Muscle layer of colon (tissue), 2 donors: Measurements from ENCODE around the gene NCKAP5.

ENCODE experiments used
- H3K27ac ChIP-seq: one replicate; pipeline ENCODE4 v1.7.0; 2013; ENCODE audit warnings: low read depth, mild to moderate bottlenecking, low read length, moderate library complexity
- H3K27me3 ChIP-seq, 2 donors: one replicate each; pipeline ENCODE4 v1.7.0; 2013; ENCODE audit warnings: low read length in 2 of 2, mild to moderate bottlenecking in 2 of 2; ENCODE audit not compliant: insufficient read depth in 2 of 2, control insufficient read depth in 1 of 2
- H3K36me3 ChIP-seq: one replicate; pipeline ENCODE4 v1.7.0; 2013; ENCODE audit warnings: mild to moderate bottlenecking, low read length; ENCODE audit not compliant: insufficient read depth
- H3K4me1 ChIP-seq: one replicate; pipeline ENCODE4 v1.7.0; 2013; ENCODE audit warnings: mild to moderate bottlenecking, low read length; ENCODE audit not compliant: insufficient read depth
- H3K4me3 ChIP-seq, 2 donors: one replicate each; pipeline ENCODE4 v1.7.0; 2013; ENCODE audit warnings: low read length in 2 of 2, low read depth in 1 of 2, mild to moderate bottlenecking in 1 of 2, moderate library complexity in 1 of 2
- H3K9ac ChIP-seq: one replicate; pipeline ENCODE4 v1.7.0; 2013; ENCODE audit warnings: low read length
- H3K9me3 ChIP-seq: one replicate; pipeline ENCODE4 v1.7.0; 2013; ENCODE audit warnings: mild to moderate bottlenecking, low read length
- donor health status: abdominal sarcoma.
- donor health status: Adenocarcinoma of cecum.

NCKAP5 gene

GRCh38 chr2:133193544-133194361 lies 374.5 kb downstream of the NCKAP5 start:
- Histone ChIP-seq H3K9me3 (no peaks in the 10 kb centered on the region), H3K9ac (no peak overlapping the region), H3K4me3 (no peak overlapping the region), H3K27ac (no peak overlapping the region), H3K4me1 (no peaks in the 10 kb centered on the region), H3K36me3 (no peaks in the 10 kb centered on the region), H3K27me3 (no peaks in the 10 kb centered on the region)

- Histone ChIP-seq H3K4me1 (no peaks in the 10 kb centered on the region), H3K27me3 (no peaks in the 10 kb centered on the region), H3K27ac (no peak overlapping the region), H3K9me3 (no peaks in the 10 kb centered on the region), H3K4me3 (no peak overlapping the region), H3K36me3 (no peaks in the 10 kb centered on the region), H3K9ac (no peak overlapping the region)
Measured at GRCh38 chr2:133192028-133192427, 376.2 kb downstream of the NCKAP5 start.

GRCh38 chr2:133177196-133177595 lies 391.1 kb downstream of the NCKAP5 start:
- H3K9me3 ChIP-seq, result no peaks in the 10 kb centered on the region
- H3K27ac ChIP-seq, result no peak overlapping the region
- H3K4me3 ChIP-seq, result no peak overlapping the region
- no peak overlapping the region for H3K9ac ChIP-seq
- no peaks in the 10 kb centered on the region for H3K36me3 ChIP-seq
- H3K27me3 ChIP-seq, result no peaks in the 10 kb centered on the region
- H3K4me1 ChIP-seq, result no peaks in the 10 kb centered on the region

- Histone ChIP-seq H3K4me3 (no peak overlapping the region), H3K27ac (no peak overlapping the region), H3K9ac (no peak overlapping the region), H3K36me3 (no peaks in the 10 kb centered on the region), H3K4me1 (no peaks in the 10 kb centered on the region), H3K27me3 (no peaks in the 10 kb centered on the region), H3K9me3 (no peaks in the 10 kb centered on the region)
Measured at GRCh38 chr2:133175926-133176325, 392.3 kb downstream of the NCKAP5 start.

- no peak overlapping the region for H3K4me3 ChIP-seq
Measured at GRCh38 chr2:133173224-133173623, 395.0 kb downstream of the NCKAP5 start.

GRCh38 chr2:133171393-133172004 lies 396.8 kb downstream of the NCKAP5 start:
- no peaks in the 10 kb centered on the region for H3K9me3 ChIP-seq
- H3K9ac ChIP-seq, result no peak overlapping the region
- H3K36me3 ChIP-seq, result no peaks in the 10 kb centered on the region
- H3K4me3 ChIP-seq, result no peak overlapping the region
- no peaks in the 10 kb centered on the region for H3K4me1 ChIP-seq
- no peak overlapping the region for H3K27ac ChIP-seq
- H3K27me3 ChIP-seq, result no peaks in the 10 kb centered on the region

More at GRCh38 chr2:133173224-133173623, 395.0 kb downstream of the NCKAP5 start:
- no peak overlapping the region for H3K9ac ChIP-seq
- no peak overlapping the region for H3K27ac ChIP-seq
- H3K9me3 ChIP-seq, result no peaks in the 10 kb centered on the region
- no peaks in the 10 kb centered on the region for H3K36me3 ChIP-seq
- H3K27me3 ChIP-seq, result no peaks in the 10 kb centered on the region
- H3K4me1 ChIP-seq, result no peaks in the 10 kb centered on the region

GRCh38 chr2:133169274-133169912 lies 398.9 kb downstream of the NCKAP5 start:
- Histone ChIP-seq H3K9ac (no peak overlapping the region), H3K9me3 (no peaks in the 10 kb centered on the region), H3K4me1 (no peaks in the 10 kb centered on the region), H3K27ac (no peak overlapping the region), H3K36me3 (no peaks in the 10 kb centered on the region), H3K4me3 (no peak overlapping the region), H3K27me3 (no peaks in the 10 kb centered on the region)

GRCh38 chr2:133167990-133168389 lies 400.3 kb downstream of the NCKAP5 start:
- no peaks in the 10 kb centered on the region for H3K27me3 ChIP-seq
- no peaks in the 10 kb centered on the region for H3K36me3 ChIP-seq
- H3K4me3 ChIP-seq, result no peak overlapping the region
- no peaks in the 10 kb centered on the region for H3K4me1 ChIP-seq
- H3K27ac ChIP-seq, result no peak overlapping the region
- H3K9me3 ChIP-seq, result no peaks in the 10 kb centered on the region
- H3K9ac ChIP-seq, result no peak overlapping the region

- Histone ChIP-seq H3K4me1 (no peaks in the 10 kb centered on the region), H3K27ac (no peak overlapping the region), H3K27me3 (no peaks in the 10 kb centered on the region), H3K9ac (no peak overlapping the region), H3K36me3 (no peaks in the 10 kb centered on the region), H3K9me3 (no peaks in the 10 kb centered on the region), H3K4me3 (no peak overlapping the region)
Measured at GRCh38 chr2:133167223-133167622, 401.0 kb downstream of the NCKAP5 start.

- Histone ChIP-seq H3K4me3 (no peak overlapping the region), H3K27me3 (no peaks in the 10 kb centered on the region), H3K4me1 (no peaks in the 10 kb centered on the region), H3K36me3 (no peaks in the 10 kb centered on the region), H3K9ac (no peak overlapping the region), H3K9me3 (no peaks in the 10 kb centered on the region), H3K27ac (no peak overlapping the region)
Measured at GRCh38 chr2:133166031-133166430, 402.2 kb downstream of the NCKAP5 start.

GRCh38 chr2:133163111-133163510 lies 405.2 kb downstream of the NCKAP5 start:
- H3K27ac ChIP-seq, result no peak overlapping the region
- no peak overlapping the region for H3K9ac ChIP-seq
- H3K4me1 ChIP-seq, result no peaks in the 10 kb centered on the region
- no peaks in the 10 kb centered on the region for H3K27me3 ChIP-seq
- H3K4me3 ChIP-seq, result no peak overlapping the region
- no peaks in the 10 kb centered on the region for H3K36me3 ChIP-seq
- no peaks in the 10 kb centered on the region for H3K9me3 ChIP-seq
